Measurements from ENCODE around the gene MBD1. TPM values are rescaled to one million over a fixed set of nuclear protein-coding genes. Genes with fewer than 3 reads are reported as not detected.
"Not testable (repeated sequence)": the region's sequence is repeated elsewhere in the genome, so short reads cannot be mapped to it uniquely, and the experiment has no call there.

Gene MBD1
- total RNA-seq, 2 donors from 2014 or later = 89.9 to 98.7 TPM

- H3K4me3 Mint-ChIP-seq = peak overlapping the region; percentile 91
- ATAC-seq (replicated peaks) = no peak
- no peaks in the 10 kb centered on the region for H3K36me3 Mint-ChIP-seq (ENCODE audit: low read depth)
- H3K4me1 Mint-ChIP-seq = no peaks in the 10 kb centered on the region
- peaks cover 20% of the 10 kb centered on the region for H3K27me3 Mint-ChIP-seq
- H3K27ac Mint-ChIP-seq = peak overlapping the region; percentile 71
- no peaks in the 10 kb centered on the region for H3K9me3 Mint-ChIP-seq
Measured at GRCh38 chr18:50306944-50307343, 25.6 kb upstream of the MBD1 start.

GRCh38 chr18:50301074-50301473, 19.8 kb upstream of the MBD1 start:
- H3K27ac Mint-ChIP-seq = no peak overlapping the region
- H3K4me1 Mint-ChIP-seq = no peaks in the 10 kb centered on the region
- no peaks in the 10 kb centered on the region for H3K9me3 Mint-ChIP-seq
- no peak overlapping the region for H3K4me3 Mint-ChIP-seq
- no peak for ATAC-seq (replicated peaks)
- H3K27me3 Mint-ChIP-seq = peaks cover 28% of the 10 kb centered on the region
- H3K36me3 Mint-ChIP-seq (ENCODE audit: low read depth) = no peaks in the 10 kb centered on the region

- Mint-ChIP-seq H3K36me3 (ENCODE audit: low read depth) (no peaks in the 10 kb centered on the region), H3K9me3 (no peaks in the 10 kb centered on the region), H3K4me3 (no peak overlapping the region), H3K27ac (no peak overlapping the region), H3K27me3 (peaks cover 22% of the 10 kb centered on the region), H3K4me1 (no peaks in the 10 kb centered on the region)
- ATAC-seq (replicated peaks) = no peak
Measured at GRCh38 chr18:50299626-50300388, 18.5 kb upstream of the MBD1 start.

GRCh38 chr18:50298443-50299284, 17.3 kb upstream of the MBD1 start:
- Mint-ChIP-seq H3K27ac (no peak overlapping the region), H3K36me3 (ENCODE audit: low read depth) (no peaks in the 10 kb centered on the region), H3K4me3 (peak overlapping the region; percentile 79), H3K9me3 (no peaks in the 10 kb centered on the region), H3K27me3 (peaks cover 22% of the 10 kb centered on the region), H3K4me1 (no peaks in the 10 kb centered on the region)
- ATAC-seq (replicated peaks) = no peak

- H3K9me3 Mint-ChIP-seq = no peaks in the 10 kb centered on the region
- H3K27ac Mint-ChIP-seq = peak overlapping the region; percentile 61
- peak; percentile 100 for ATAC-seq (replicated peaks)
- H3K4me1 Mint-ChIP-seq = no peaks in the 10 kb centered on the region
- H3K27me3 Mint-ChIP-seq = peaks cover 19% of the 10 kb centered on the region
- no peaks in the 10 kb centered on the region for H3K36me3 Mint-ChIP-seq (ENCODE audit: low read depth)
- H3K4me3 Mint-ChIP-seq = peak overlapping the region; percentile 79
Measured at GRCh38 chr18:50297621-50298442, 16.5 kb upstream of the MBD1 start.

- Mint-ChIP-seq H3K36me3 (ENCODE audit: low read depth) (no peaks in the 10 kb centered on the region), H3K9me3 (no peaks in the 10 kb centered on the region), H3K27me3 (no peaks in the 10 kb centered on the region), H3K27ac (no peak overlapping the region), H3K4me1 (no peaks in the 10 kb centered on the region), H3K4me3 (no peak overlapping the region)
- ATAC-seq (replicated peaks) = no peak
Measured at GRCh38 chr18:50293039-50293438, 11.7 kb upstream of the MBD1 start.

- H3K27ac Mint-ChIP-seq = peak overlapping the region; percentile 65
- H3K27me3 Mint-ChIP-seq = no peaks in the 10 kb centered on the region
- no peaks in the 10 kb centered on the region for H3K9me3 Mint-ChIP-seq
- peak overlapping the region; percentile 96 for H3K4me3 Mint-ChIP-seq
- no peak for ATAC-seq (replicated peaks)
- H3K4me1 Mint-ChIP-seq = peaks cover 23% of the 10 kb centered on the region
- H3K36me3 Mint-ChIP-seq (ENCODE audit: low read depth) = peaks cover 37% of the 10 kb centered on the region
Measured at GRCh38 chr18:50289108-50289443, 7.8 kb upstream of the MBD1 start.

- ATAC-seq (replicated peaks); H3K9me3 Mint-ChIP-seq; H3K27me3 Mint-ChIP-seq: not testable (repeated sequence)
- peaks cover 43% of the 10 kb centered on the region for H3K36me3 Mint-ChIP-seq (ENCODE audit: low read depth)
- H3K4me3 Mint-ChIP-seq = peak overlapping the region; percentile 96
- peak overlapping the region; percentile 96 for H3K27ac Mint-ChIP-seq
- peaks cover 26% of the 10 kb centered on the region for H3K4me1 Mint-ChIP-seq
Measured at GRCh38 chr18:50288348-50289107, 7.2 kb upstream of the MBD1 start.

GRCh38 chr18:50287441-50288347, 6.4 kb upstream of the MBD1 start, which contains the start of gene CXXC1:
CXXC1 (minus strand) TSS chr18:50287692; CDS start chr18:50287589, 103 bp downstream.
- H3K9me3 Mint-ChIP-seq = no peaks in the 10 kb centered on the region
- peak; percentile 88 for ATAC-seq (replicated peaks)
- peak within 1 kb of the TSS; percentile 96 for H3K27ac Mint-ChIP-seq

GRCh38 chr18:50287028-50287440, 5.7 kb upstream of the MBD1 start:
- Mint-ChIP-seq H3K4me3 (peak overlapping the region; percentile 96), H3K36me3 (ENCODE audit: low read depth) (peaks cover 58% of the 10 kb centered on the region), H3K27me3 (no peaks in the 10 kb centered on the region), H3K27ac (peak overlapping the region; percentile 96), H3K4me1 (peaks cover 34% of the 10 kb centered on the region), H3K9me3 (no peaks in the 10 kb centered on the region)
- peak; percentile 1 for ATAC-seq (replicated peaks)

More at GRCh38 chr18:50287441-50288347, 6.4 kb upstream of the MBD1 start, which contains the start of gene CXXC1:
- Mint-ChIP-seq H3K36me3 (ENCODE audit: low read depth) (peaks cover 51% of the 10 kb centered on the region), H3K27me3 (no peaks in the 10 kb centered on the region), H3K4me1 (peaks cover 33% of the 10 kb centered on the region), H3K4me3 (peak within 1 kb of the TSS; percentile 96)

- Mint-ChIP-seq H3K4me3 (peak overlapping the region; percentile 96), H3K9me3 (no peaks in the 10 kb centered on the region), H3K27ac (peak overlapping the region; percentile 96), H3K36me3 (ENCODE audit: low read depth) (peaks cover 63% of the 10 kb centered on the region), H3K4me1 (peaks cover 34% of the 10 kb centered on the region), H3K27me3 (no peaks in the 10 kb centered on the region)
- ATAC-seq (replicated peaks) = no peak
Measured at GRCh38 chr18:50286391-50287027, 5.2 kb upstream of the MBD1 start.

GRCh38 chr18:50285631-50286321, 4.5 kb upstream of the MBD1 start:
- ATAC-seq (replicated peaks) = no peak
- Mint-ChIP-seq H3K27ac (peak overlapping the region; percentile 96), H3K36me3 (ENCODE audit: low read depth) (peaks cover 70% of the 10 kb centered on the region)

More at GRCh38 chr18:50285631-50286321, 4.5 kb upstream of the MBD1 start:
- Mint-ChIP-seq H3K4me1 (peaks cover 35% of the 10 kb centered on the region), H3K9me3 (no peaks in the 10 kb centered on the region), H3K4me3 (peak overlapping the region; percentile 96), H3K27me3 (no peaks in the 10 kb centered on the region)
